Thoracic aorta (tissue), 2 donors: ENCODE data around the gene HINT1. TPM values are rescaled to one million over a fixed set of nuclear protein-coding genes. Genes with fewer than 3 reads are reported as not detected.

Experiments
- ATAC-seq: fragments of 150-250 bp; one replicate; pipeline ENCODE4 v1.8.0; 2017; ENCODE audit warnings: low read depth; ENCODE audit not compliant: insufficient number of reproducible peaks, low FRiP score
- DNase-seq: peaks from one replicate; pipeline ENCODE4 v3.0.0-alpha.2; 2020; ENCODE audit warnings: low spot score
- H3K27ac ChIP-seq, 2 donors: fragments of 200-600 bp; sonication (generic); 1 replicate in 1 of 2; 2 replicates in 1 of 2; pipeline ENCODE4 v1.5.1; 2016; ENCODE audit warnings: mild to moderate bottlenecking in 2 of 2, moderate library complexity in 2 of 2
- H3K27me3 ChIP-seq: fragments of 200-600 bp; sonication (generic); replicated peaks from 2 replicates; pipeline ENCODE4 v1.6.0; 2016; ENCODE audit warnings: mild to moderate bottlenecking; ENCODE audit not compliant: insufficient read depth
- H3K36me3 ChIP-seq: fragments of 200-600 bp; sonication (generic); one replicate; pipeline ENCODE4 v1.5.1; 2016
- H3K4me1 ChIP-seq, 2 donors: fragments of 200-600 bp; sonication (generic); 1 replicate in 1 of 2; 2 replicates in 1 of 2; pipeline versions ENCODE4 v1.5.1 to v1.6.0; 2016; ENCODE audit warnings: low read depth in 2 of 2, mild to moderate bottlenecking in 1 of 2; ENCODE audit not compliant: control insufficient read depth in 1 of 2
- H3K4me3 ChIP-seq: fragments of 200-600 bp; sonication (generic); 2 replicates; pipeline ENCODE4 v1.5.1; 2016; ENCODE audit warnings: mild to moderate bottlenecking
- H3K9me3 ChIP-seq: fragments of 200-600 bp; sonication (generic); 2 replicates; pipeline ENCODE4 v1.5.1; 2016
- total RNA-seq, 2 donors: library from RNA; depleted of rRNA; stranded (reverse); fragments of >200 nt; gene quantifications; one replicate each; pipeline versions ENCODE4 v1.1.0 to v1.2.3, GENCODE V29; 2016
- TF ChIP-seq, protein P1 (sequence below): fragments of 200-600 bp; sonication (generic); IDR thresholded peaks from one replicate; pipeline ENCODE4 v1.5.1; 2019; ENCODE audit warnings: antibody characterized with exemption

HINT1 gene
- total RNA-seq, 2 donors from 2014 or later, result 116 to 167 TPM

DNA sequence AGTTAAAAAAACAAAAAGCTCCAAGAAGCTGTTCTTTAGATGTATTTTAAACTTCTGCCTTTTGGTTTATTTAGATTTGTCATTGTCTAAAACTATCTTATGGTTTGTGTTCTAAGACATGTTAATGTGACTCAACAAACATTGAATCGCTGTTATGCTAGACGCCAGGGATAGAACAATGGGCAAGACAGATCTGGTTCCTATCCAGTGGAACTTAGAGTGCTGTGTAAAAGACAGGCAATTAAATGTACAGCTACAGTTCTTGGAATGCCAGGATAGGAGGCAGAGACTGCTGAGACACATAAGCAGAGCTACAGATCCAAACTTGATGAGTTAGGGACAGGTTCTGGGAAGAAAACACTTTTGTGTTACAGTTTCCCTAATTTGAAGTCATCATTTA, 28.1 kb upstream of the HINT1 start:
- Histone ChIP-seq H3K27ac (no peak overlapping the region), H3K4me1 (peaks cover 0 to 3% of the 10 kb centered on the region in 2 donors), H3K4me3 (no peak overlapping the region), H3K36me3 (no peaks in the 10 kb centered on the region), H3K27me3 (no peaks in the 10 kb centered on the region), H3K9me3 (no peaks in the 10 kb centered on the region)
- no peak for ATAC-seq
- TF ChIP-seq, protein P1, sequence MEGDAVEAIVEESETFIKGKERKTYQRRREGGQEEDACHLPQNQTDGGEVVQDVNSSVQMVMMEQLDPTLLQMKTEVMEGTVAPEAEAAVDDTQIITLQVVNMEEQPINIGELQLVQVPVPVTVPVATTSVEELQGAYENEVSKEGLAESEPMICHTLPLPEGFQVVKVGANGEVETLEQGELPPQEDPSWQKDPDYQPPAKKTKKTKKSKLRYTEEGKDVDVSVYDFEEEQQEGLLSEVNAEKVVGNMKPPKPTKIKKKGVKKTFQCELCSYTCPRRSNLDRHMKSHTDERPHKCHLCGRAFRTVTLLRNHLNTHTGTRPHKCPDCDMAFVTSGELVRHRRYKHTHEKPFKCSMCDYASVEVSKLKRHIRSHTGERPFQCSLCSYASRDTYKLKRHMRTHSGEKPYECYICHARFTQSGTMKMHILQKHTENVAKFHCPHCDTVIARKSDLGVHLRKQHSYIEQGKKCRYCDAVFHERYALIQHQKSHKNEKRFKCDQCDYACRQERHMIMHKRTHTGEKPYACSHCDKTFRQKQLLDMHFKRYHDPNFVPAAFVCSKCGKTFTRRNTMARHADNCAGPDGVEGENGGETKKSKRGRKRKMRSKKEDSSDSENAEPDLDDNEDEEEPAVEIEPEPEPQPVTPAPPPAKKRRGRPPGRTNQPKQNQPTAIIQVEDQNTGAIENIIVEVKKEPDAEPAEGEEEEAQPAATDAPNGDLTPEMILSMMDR, result no peak
- no peak for DNase-seq

DNA sequence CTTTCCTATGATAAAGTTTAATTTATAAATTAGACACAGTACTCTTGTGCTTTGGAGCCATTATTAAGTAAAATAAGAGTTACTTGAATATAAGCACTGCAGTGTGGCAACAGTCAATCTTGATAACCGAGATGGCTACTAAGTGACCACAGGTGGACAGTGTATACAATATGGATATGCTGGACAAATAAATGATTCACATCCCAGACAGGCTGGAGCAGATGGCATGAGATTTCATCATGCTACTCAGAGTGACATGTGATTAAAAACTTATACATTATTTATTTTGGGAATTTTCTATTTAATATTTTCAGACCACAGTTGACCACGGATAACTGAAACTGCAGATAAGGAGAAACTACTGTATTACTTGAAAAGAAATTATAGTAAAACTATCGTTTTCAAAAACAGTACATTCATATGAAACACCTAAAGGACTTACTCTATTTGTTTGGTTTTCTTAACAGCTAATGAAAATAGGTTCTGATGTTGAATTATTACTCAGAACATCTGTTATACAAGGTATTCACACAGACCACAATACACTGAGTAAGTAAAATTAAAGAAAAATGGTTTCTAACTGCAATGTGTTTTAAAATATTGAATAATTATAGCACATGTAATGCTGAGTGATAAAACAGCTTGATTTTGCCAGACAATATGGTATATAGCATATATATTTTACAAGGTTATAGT, 21.7 kb upstream of the HINT1 start:
- TF ChIP-seq, protein P1, result no peak
- Histone ChIP-seq H3K4me3 (no peak overlapping the region), H3K9me3 (no peaks in the 10 kb centered on the region), H3K27ac (no peak overlapping the region), H3K27me3 (no peaks in the 10 kb centered on the region), H3K4me1 (peaks cover 0 to 2% of the 10 kb centered on the region in 2 donors), H3K36me3 (peaks cover 2% of the 10 kb centered on the region)
- no peak for ATAC-seq
- DNase-seq, result no peak

DNA sequence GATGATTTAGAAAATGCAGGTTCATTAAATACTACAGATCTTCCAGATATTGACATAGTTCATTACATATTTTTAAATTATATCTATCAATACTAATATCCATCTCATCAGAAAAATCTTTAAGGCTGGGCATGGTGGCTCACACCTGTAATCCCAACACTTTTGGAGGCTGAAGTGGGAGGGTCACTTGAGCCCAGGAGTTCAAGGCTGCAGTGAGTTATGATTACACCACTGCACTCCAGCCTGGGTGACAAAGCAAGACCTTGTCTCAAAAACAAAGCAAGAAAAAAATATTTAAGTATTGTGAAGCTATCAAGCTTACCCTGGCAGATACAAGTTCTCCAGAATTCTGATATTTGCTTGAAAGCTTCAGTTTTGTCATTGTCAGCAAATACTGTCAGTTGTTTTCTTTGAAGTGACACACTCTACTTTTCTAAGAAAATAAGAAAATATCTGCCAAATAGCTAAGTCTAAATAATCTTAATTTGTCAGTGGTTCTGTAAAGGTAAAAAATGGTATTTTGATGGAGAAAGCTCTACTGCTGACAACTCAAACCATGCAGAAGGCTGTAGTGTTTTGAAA, 20.6 kb upstream of the HINT1 start:
- Histone ChIP-seq H3K36me3 (peaks cover 2% of the 10 kb centered on the region), H3K4me3 (no peak overlapping the region), H3K4me1 (no peaks in the 10 kb centered on the region), H3K27me3 (no peaks in the 10 kb centered on the region), H3K9me3 (no peaks in the 10 kb centered on the region), H3K27ac (no peak overlapping the region)
- DNase-seq, result no peak
- TF ChIP-seq, protein P1, result no peak
- ATAC-seq, result no peak

DNA sequence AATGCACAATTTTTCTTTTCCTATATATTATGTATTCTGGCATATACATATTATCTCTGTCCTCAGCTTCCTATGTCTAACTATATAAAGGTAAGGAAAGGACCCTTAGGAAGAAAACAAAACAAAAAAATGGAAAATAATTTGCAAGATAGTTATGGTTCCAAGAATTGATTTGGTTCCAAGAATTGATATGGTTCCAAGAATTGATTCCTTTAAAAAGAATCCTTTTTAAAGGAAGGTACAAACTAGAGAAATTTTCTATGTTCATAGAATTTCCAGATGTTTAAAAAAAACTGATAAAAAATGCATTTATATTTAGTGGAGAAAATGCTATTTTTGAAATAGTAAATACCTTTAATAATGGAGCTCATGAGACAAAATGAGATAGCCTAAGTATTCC, 17.8 kb upstream of the HINT1 start:
- Histone ChIP-seq H3K27ac (no peak overlapping the region), H3K4me3 (no peak overlapping the region), H3K27me3 (no peaks in the 10 kb centered on the region), H3K9me3 (no peaks in the 10 kb centered on the region), H3K36me3 (no peaks in the 10 kb centered on the region), H3K4me1 (no peaks in the 10 kb centered on the region)
- ATAC-seq, result no peak
- no peak for DNase-seq
- TF ChIP-seq, protein P1, result no peak

DNA sequence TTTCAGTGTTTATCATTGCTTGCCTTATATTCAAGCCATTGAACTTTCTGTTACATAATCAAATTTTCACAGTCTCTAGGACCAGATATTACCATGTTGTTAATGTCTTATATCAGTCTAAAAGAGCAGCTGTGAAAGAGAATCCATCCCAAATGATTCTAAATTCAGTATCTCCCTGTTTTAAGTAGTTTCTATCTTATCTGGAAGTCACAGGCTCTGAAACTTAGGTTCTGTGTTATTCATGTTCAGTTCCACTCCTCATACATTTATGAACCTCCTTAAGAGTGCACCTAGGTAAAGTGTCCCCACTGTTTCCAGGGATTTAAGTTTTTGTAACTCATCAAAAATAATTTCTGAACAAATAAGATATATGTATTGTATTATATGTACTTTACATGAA, 15.4 kb upstream of the HINT1 start:
- H3K36me3 ChIP-seq, result no peaks in the 10 kb centered on the region
- no peaks in the 10 kb centered on the region for H3K9me3 ChIP-seq
- no peaks in the 10 kb centered on the region for H3K4me1 ChIP-seq
- H3K27ac ChIP-seq, result no peak overlapping the region
- H3K4me3 ChIP-seq, result no peak overlapping the region
- DNase-seq (no peak), ATAC-seq (no peak)
- TF ChIP-seq, protein P1, result no peak
- H3K27me3 ChIP-seq, result no peaks in the 10 kb centered on the region
